GM19438 (cell line): ENCODE results near the gene FRMD3.

Source experiments
- ATAC-seq: cut with Tn5 transposase; IDR thresholded peaks from one replicate; pipeline ENCODE4 v1.9.1; 2021; ENCODE audit warnings: low read depth; ENCODE audit not compliant: unreplicated experiment

The FRMD3 gene

DNA sequence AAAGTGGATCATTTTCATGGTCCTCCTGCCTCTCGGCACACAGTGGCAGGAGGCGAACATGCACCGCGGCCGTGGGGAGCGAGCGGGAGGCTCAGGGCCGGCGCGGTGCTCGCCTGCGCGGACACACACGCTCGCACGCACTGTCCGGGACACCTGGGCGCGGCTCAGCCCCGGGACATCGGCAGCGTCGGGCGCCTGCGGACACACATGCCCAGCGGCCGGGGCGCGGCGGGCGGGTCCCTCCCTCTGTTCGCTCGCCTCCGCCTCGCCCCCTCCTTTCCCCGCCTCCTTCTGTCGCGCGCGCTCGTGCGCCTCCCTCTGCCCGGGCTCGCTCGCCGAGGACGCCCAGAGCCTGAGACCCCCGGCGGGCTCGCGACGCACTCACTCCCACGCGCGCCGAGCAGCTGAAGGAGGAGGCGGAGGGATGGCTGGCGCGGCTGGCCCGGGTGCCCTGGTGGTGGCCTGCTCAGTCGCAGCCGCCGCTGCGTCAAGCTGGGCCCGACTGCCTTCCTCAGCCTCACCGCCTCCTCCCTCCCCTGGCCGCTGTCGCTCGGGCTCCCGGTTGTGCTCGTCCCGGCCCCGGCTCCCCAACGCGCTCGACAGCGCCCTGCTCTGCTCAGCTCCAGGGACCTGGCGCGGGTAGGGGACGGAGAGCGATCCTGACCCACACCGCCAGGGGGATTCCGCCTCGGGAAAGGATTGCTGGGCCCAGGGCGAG, at the start of gene FRMD3:
TSS of gene FRMD3 (minus strand) at position 230 of the 718 bp plus-strand sequence. CDS start at position 60, 170 bp downstream.
- ATAC-seq, result no peak

DNA sequence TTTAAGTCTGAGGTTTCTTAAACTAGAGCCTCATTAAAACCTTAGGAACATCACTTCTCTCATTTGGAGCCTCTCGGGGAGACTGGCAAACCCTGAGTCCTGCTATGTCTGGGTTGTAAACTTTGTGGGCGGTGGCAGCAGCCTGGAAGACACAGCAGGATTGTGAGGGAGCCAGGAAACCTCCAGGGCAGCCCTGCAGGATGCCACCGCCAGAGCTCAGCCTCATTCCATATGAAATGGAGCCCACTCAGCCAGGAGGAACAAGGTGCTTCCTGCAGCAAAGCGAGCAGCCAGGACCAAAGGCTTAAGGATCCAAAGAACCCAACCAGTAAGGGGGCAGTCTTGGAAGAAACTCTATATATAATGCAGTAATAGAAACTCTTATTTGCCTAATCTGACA, 46.8 kb upstream of the FRMD3 start:
- ATAC-seq, result no peak

DNA sequence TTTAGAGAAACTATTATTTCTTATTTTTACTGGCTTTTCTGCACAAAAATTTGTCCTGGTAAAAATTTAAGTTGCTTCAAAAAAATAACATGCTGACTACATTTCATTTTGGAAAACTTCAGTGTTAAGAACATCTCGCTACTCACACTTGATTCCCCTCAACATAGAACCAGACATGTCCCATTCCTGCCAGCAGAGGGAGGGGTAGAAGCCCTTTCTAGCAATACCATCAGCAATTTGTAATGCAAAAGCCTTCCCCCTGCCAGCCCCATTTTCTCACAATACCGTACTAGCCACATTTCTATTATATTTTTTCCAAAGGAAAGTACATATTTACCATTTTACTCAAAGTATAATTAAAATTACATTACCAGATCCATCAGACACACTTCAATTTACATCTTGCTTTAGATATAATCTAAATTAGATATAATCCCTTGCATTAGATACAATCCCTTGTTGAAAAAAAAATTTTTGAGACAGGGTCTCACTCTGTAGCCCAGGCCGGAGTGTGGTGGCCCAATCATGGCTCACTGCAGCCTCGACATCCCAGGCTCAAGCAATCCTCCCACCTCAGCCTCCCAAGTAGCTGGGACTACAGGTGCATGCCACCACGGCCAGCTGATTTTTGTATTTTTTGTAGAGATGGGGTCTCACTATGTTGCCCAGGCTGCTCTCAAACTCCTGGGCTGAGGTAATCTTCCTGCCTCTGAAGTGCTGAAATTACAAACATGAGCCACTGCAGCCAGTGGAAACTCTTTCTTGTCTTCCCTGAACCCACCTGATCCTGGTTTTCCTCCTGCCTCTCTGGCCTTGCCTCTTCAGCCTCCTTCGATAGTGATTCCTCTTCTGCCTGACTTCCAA, 45.2 kb upstream of the FRMD3 start:
- peak; percentile 66 for ATAC-seq

GRCh38 chr9:83582029-83582428, 43.8 kb upstream of the FRMD3 start:
- no peak for ATAC-seq

DNA sequence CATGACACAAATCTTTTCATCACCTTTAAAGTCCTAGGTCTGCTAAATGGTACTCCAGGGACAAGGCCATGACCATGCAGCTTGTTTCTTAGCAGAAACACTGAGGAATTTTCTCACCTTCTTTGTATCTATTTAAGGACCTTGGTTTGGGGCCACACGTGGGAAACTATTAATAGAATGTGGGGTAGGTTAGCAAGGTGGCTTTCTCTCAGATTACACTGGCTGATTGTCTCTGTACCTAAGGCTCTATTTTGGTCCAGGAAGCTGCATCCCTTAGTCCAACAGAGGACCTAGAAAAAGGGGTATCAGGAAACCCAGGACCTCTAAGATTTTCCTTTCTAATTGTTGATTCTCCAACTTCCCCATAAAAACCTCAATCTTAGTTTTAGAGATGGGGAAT, 36.3 kb upstream of the FRMD3 start:
- no peak for ATAC-seq

DNA sequence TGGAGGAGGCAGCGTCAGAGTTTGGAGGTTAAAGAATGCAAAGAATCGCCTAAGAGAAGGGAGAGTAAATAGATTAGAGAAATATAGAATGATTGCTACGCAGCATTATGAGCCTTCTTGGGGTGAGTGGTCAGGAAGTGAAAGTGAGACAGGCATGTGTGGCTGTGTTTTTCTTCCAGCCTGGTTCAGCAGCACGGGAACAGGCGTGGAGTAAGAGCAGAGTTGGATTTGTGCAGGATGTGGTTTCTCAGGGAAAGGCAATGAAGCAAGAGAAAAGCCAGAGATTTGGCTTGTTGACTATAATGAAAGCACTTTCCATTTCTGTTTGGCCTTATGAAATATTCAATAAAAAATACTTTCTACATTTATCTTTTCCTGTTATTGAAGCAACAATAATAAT, 34.3 kb upstream of the FRMD3 start:
- ATAC-seq, result no peak

GRCh38 chr9:83570359-83570758, 32.2 kb upstream of the FRMD3 start:
- no peak for ATAC-seq

GRCh38 chr9:83569326-83569725, 31.1 kb upstream of the FRMD3 start:
- ATAC-seq, result no peak

DNA sequence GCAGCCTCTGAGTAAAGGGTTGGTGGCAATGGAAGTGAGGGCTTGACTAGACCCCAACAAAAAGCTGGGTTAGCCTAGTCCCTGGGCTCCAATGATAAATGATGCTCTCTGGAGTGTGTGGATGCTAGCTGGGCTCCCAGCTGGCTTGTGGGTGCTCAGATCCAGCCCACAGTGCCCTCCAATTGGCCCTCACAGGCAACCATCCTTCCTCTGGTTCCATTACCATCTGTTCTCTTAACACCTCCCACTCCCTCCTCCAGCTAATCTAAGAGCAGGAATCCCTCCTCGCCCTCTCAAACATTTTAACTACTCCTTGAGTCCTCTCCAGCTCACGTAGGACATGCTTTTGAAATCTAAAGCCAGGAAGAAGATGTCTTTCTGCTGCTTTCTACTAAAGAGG, 25.2 kb upstream of the FRMD3 start:
- ATAC-seq, result no peak

DNA sequence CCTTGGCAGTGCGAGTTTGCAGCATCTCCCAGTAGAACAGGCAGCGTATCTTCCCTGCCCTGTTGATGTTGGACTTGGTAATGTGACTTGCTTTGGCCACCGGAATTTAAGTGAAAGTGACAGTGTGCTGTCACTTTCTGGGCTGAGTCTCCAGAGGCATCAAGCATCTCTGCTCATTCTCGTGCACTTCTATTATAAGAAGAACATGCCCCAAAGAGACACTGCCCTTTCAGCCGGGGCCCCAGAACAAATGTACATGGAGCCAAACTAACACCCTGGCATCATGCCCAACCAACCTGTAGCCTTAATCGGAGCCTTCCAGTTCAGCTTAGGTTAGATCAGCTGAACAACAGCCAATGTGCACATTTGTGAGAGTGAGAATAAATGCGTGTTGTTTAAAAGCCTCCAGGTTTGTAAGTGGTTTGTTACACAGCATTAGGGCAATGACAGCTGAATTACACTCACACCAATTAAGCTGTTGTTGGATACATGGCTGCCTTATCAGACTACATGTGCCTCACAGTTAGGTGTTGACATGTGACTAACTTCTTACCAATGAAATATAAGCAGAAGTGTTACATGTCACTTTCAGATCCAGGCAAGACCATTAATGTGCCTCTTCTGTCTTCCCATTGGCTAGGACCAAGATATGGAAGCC, 22.1 kb upstream of the FRMD3 start:
- ATAC-seq, result no peak

GRCh38 chr9:83557771-83558170, 19.6 kb upstream of the FRMD3 start:
- ATAC-seq, result no peak

DNA sequence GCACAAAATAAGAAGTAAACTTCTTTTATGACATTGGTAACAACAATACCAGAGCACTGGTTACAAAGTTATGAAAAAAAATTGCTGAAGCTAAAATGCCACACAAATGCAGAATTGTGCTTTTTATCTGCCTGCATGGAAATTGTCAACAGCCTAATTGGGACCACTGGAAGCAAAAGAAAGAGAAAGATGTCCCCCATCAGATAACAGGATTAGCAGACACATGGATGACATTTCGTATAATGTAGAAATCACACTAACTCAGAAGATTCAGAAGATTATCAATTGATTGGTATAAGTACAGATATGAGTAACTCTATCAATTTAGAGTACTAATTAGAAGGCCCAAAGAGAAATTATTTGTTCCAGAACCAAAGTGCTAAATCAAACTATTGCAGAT, 19.1 kb upstream of the FRMD3 start:
- no peak for ATAC-seq

GRCh38 chr9:83554278-83554677, 16.1 kb upstream of the FRMD3 start:
- ATAC-seq, result no peak

GRCh38 chr9:83544002-83544698, 5.9 kb upstream of the FRMD3 start:
- ATAC-seq, result peak; percentile 95

DNA sequence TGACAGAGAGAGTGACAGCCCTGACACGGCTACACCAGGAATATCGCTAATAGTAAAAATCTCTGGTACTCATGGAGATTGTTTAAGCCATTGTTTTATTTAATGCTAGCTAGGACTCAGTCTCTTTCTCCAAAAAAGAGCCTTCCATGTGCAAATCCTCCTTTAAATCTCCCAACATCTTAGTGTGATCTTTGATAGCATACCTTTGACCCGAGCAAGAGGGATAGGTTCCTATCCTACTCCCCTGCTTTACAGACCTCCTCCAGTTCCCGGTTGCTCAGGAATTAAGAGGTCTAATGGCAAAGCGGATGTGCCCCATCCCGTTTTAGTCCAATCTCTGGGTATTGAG, 663 bp upstream of the FRMD3 start:
- no peak for ATAC-seq

- no peak for ATAC-seq
Observed at GRCh38 chr9:83537331-83538171, 650 bp downstream of the FRMD3 start.

DNA sequence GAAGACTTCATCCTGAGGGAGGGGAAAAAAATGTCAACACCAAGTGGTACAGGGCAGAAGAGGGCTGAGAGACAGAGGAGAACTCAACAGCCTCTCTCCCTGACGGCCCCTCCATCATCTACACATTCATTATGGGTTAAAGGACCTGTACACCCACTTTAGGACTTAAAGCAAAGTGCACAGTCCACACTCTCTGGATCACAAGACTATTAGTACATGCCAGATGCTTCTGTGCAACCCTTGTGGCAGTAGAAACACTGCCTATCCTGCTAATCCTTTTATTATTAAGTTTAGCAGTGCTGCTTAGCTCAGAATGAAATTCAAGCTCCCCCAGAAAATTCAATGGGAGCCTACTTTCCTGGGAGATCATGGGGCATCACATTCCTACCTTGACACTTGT, 1.9 kb downstream of the FRMD3 start:
- ATAC-seq, result no peak

DNA sequence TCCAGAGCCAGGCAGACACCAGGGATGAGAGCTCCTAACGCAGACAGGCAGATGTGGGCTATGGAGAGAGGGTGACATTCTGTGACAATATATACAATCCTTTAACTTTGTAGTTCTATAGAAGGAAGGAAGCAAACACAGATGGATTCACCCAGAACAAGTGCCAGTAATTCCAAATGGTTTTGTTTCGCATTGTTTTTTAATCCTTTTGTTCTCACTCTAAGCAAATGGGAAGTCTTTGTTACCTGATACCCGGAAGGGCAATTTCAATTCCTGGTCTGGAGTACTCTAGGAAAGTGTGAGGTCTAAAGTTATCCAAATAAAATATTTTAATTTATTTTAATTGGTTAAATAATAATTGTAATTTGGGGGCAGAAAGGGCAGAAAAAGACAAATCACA, 2.5 kb downstream of the FRMD3 start:
- ATAC-seq, result no peak

- ATAC-seq, result no peak
Observed at GRCh38 chr9:83533296-83533695, 4.9 kb downstream of the FRMD3 start.

- no peak for ATAC-seq
Observed at GRCh38 chr9:83526901-83527300, 11.3 kb downstream of the FRMD3 start.
